Epithelial cell of proximal tubule (primary cell): ENCODE measurements around the gene EIF4EBP2. TPM values are rescaled to one million over a fixed set of nuclear protein-coding genes. Genes with fewer than 3 reads are reported as not detected.

Source experiments
- DNase-seq: peaks from one replicate; pipeline ENCODE4 v3.0.0-alpha.2; 2011; ENCODE audit warnings: low read depth
- H3K4me3 ChIP-seq: 2 replicates; pipeline ENCODE4 v1.5.1; 2011; ENCODE audit warnings: low read depth, mild to moderate bottlenecking, low read length
- CTCF ChIP-seq: conservative IDR thresholded peaks from 2 replicates; pipeline ENCODE4 v1.5.1; 2012; ENCODE audit warnings: low read depth, mild to moderate bottlenecking, low read length
- total RNA-seq: library from RNA; depleted of rRNA; stranded (reverse); fragments of >200 nt; gene quantifications from 2 replicates; pipeline ENCODE4 v1.2.3, GENCODE V29; 2015

Gene EIF4EBP2
- total RNA-seq, 1 donor from 2014 or later, result 24.3 TPM

- TF ChIP-seq CTCF, result no peak
- H3K4me3 ChIP-seq, result no peak overlapping the region
- DNase-seq, result no peak
Observed at GRCh38 chr10:70472799-70473454, 69.0 kb downstream of the EIF4EBP2 start.

- no peak for TF ChIP-seq CTCF
- no peak for DNase-seq
- H3K4me3 ChIP-seq, result no peak overlapping the region
Observed at GRCh38 chr10:70474780-70475179, 70.8 kb downstream of the EIF4EBP2 start.

GRCh38 chr10:70475661-70476060 is 71.7 kb downstream of the EIF4EBP2 start:
- no peak for TF ChIP-seq CTCF
- no peak for DNase-seq
- no peak overlapping the region for H3K4me3 ChIP-seq

- no peak for DNase-seq
- H3K4me3 ChIP-seq, result no peak overlapping the region
- TF ChIP-seq CTCF, result no peak
Observed at GRCh38 chr10:70476249-70477035, 72.5 kb downstream of the EIF4EBP2 start.

DNA sequence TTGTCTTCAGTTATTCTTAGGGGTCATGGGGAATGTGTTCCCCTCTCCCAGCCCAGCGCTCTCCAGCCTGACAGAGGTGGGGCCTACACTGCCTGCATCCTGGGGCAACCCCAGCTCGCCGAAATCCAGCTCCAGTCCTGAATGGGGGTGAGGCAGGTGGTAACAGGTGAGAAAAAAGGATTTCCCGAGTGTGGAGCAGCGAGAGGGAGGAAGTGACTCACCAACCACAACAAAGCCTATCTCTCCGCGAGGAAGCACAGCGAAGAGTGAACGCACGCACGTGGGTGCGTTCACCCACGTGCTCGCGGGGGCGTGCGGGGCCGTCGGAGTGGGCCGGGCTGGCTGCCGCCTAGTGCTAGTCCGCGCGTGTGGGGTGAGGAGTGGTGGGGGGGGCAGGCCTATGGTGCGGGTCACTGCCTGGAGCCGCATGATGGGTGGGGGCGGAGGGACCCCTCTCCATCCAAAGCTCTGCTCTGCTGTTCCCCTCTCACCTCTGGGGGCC is 73.8 kb downstream of the EIF4EBP2 start:
- peak overlapping the region; percentile 49 for H3K4me3 ChIP-seq
- DNase-seq, result no peak
- TF ChIP-seq CTCF, result no peak

Other genes starting within 250 kb of the EIF4EBP2 start
- gene SAR1A, start 233.6 kb upstream of the EIF4EBP2 start, total RNA-seq, result 59.9 and 68.1 TPM in 2 replicates
- 245 and 299 TPM in 2 replicates for gene PPA1, start 170.7 kb upstream of the EIF4EBP2 start, total RNA-seq
- gene NPFFR1, start 120.1 kb upstream of the EIF4EBP2 start, total RNA-seq, result 0.14 TPM in 1 of 2 replicates, not detected in the other
- 39.5 and 48.1 TPM in 2 replicates for gene LRRC20, start 21.5 kb upstream of the EIF4EBP2 start, total RNA-seq
- gene NODAL, start 37.5 kb downstream of the EIF4EBP2 start, total RNA-seq, result not detected in 2 replicates
- 3.3 and 3.5 TPM in 2 replicates for gene PALD1, start 74.6 kb downstream of the EIF4EBP2 start, total RNA-seq
- gene PRF1, start 198.6 kb downstream of the EIF4EBP2 start, total RNA-seq, result not detected in 2 replicates